HG03097 (cell line): Measurements from ENCODE around the gene LRP11.
"Not testable (repeated sequence)": the region's sequence is repeated elsewhere in the genome, so short reads cannot be mapped to it uniquely, and the experiment has no call there.

Experiments used
- ATAC-seq: cut with Tn5 transposase; IDR thresholded peaks from one replicate; pipeline ENCODE4 v1.9.1; 2021; ENCODE audit not compliant: unreplicated experiment, low FRiP score

Gene LRP11

DNA sequence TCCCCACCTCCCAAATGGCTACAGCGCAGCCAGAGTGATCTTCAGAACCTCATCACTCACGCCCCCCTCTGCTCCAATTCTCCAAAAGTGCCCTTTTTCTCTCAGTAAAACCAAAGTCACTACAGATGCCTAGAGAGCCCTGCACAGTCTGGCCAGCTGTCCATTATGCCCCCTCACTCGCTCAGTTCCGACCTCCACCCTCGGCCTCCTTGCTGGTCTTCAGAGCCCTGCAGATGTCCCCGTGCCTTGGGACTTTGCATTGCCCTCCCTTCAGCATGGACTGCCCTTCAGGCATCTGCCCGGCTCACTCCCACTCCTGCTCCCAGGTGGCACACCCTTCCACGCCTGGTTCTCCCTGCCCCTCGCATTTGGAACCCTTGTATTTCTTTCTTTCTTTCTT is 34.8 kb upstream of the LRP11 start:
- no peak for ATAC-seq

DNA sequence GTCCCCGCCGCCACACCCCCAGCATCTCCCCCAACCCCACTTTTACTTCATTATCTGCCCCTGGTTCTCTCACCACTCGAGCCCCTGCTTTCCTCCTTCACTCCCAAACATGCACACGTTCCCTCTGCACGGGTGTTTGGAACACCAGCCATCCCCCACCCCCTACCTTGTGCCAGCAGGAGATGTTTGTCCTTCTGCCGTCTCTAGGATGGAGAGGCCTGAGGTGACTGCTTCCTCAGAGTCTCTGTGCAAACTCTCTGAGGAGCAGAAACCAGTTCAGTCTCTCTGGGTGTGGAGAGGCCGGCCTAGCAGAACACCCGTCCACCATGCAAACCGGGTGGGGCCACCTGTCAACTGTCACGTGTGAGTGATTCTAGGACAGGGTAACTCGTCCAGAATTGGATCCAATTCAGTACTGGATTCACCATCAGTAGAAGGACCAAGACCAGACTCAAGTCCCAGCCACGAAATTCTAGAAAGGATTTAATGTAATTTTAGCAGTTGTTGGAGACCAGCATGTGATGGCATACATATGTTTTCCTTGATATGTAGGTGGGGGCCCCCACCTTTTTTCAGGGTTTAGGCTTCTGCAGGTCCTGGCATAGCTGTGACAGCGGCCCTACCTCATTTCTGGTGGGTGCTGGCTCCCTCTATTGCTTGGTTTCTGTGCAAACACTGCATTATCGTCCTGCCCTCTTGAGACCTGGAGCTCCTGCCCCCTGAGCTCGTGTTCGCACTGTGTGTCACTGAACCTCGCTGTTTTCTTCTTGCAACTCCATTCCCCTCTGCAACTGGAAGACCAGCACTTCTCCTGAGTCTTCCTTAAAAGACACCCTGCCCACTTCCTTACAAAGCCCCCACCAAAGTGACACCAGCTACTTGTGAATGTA is 33.9 kb upstream of the LRP11 start, which contains the start of gene RAET1E:
RAET1E (minus strand) TSS at position 259 of the 890 bp plus-strand sequence. CDS start 7,212 bp downstream, outside the sequence.
- ATAC-seq = no peak

DNA sequence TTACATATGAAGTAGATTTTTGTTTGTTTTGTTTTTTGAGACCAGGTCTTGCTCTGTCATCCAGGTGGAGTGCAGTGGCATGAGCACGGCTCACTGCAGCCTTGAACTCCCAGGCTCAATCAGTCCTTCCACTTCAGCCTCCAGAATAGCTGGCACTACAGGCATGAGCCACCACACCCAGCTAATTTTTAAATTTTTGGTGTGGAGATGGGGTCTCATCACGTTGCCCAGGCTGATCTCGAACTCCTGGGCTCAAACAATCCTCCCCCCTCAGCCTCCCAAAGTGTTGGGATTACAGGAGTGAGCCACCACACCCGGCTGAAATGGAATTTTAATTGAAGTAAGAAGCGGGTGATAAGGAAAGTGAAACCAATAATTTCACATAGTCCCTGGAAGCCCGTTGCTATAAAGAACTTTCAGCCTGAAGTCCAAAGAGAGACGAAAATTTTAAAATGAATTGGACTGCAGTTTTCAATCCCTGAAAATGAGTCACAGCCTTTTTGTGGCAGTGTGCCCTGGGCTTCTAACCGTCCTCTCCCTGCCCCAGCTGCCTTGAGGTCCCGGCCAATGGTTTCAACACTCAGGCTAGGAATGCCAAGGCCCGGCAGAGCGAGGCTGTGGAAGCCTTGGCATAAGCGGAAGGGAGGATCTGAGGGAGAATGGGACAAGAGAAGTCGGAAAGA is 33.0 kb upstream of the LRP11 start:
- no peak for ATAC-seq

- no peak for ATAC-seq
Observed at GRCh38 chr6:149896491-149896890, 32.3 kb upstream of the LRP11 start.

DNA sequence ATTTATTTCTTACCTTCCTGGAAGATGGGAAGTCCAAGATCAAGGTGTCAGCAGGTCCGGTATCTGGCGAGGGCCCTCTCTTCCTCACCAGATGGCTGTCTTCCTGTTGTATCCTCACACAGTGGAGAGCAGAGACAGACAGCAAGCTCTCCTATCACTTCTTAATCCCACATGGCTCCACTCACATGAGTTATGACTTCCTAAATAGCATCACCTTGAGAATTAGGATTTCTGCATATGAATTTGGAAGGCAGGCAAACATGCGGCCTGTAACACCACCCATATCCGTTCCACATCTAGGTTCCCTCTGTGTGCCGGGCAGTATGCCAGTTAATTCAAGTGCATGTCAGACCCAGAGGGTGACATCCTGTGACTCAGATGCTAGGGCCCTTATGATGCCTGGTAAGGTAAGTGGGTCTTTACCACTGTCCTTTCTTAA is 31.7 kb upstream of the LRP11 start:
- ATAC-seq = no peak

DNA sequence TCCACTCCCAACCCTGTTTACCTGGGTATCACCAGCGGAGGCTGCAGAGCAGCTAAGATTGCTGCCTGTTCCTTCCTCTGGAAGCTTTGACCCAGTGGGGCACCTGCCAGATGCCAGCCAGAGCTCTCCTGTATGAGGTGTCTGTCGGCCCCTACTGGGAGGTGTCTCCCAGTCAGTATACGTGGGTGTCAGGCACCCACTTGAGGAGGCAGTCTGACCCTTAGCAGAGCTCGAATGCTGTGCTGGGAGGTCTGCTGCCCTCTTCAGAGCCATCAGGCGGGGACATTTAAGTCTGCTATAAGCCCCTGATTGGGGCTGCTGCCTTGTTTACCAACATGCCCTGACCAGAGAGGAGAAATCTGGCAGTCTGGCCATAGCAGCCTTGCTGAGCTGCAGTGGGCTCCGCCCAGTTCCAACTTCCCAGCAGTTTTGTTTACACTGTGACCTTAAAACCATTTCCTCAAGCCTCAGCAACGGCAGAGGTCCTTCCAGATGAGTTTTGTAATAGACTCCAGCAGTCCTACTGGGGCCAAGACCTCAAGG is 31.0 kb upstream of the LRP11 start:
- no peak for ATAC-seq

DNA sequence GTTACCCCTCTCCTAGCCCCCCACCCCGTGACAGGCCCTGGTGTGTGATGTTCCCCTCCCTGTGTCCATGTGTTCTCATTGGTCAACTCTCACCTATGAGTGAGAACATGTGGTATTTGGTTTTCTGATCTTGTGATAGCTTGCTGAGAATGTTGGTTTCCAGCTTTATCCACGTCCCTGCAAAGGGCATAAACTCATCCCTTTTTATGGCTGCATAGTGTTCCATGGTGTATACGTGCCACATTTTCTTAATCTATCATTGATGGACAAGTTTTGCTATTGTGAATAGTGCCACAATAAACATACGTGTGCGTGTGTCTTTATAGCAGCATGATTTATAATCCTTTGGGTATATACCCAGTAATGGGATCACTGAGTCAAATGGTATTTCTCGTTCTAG is 27.7 kb upstream of the LRP11 start:
- not testable (repeated sequence) for ATAC-seq

DNA sequence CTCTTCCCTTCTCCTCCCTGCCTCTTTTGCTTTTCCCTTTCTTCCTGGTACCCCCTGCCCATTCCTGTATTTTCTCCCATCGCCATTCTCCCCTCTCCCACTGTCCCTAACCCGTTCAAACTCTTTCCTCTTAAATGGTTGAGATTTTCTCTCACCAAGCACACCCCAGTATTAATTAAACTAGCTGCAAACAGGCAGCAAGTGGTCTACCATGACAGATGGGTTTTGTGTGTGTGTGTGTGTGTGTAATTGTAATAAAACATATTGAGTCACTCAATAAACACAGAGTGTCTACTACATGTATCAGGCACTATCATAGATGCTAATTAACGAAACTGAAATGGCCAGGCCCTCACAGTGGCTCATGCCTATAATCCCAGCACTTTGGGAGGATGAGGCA is 27.1 kb upstream of the LRP11 start:
- no peak for ATAC-seq

GRCh38 chr6:149890629-149891045 is 26.5 kb upstream of the LRP11 start:
- ATAC-seq = no peak

- ATAC-seq = no peak
Observed at GRCh38 chr6:149889326-149889725, 25.2 kb upstream of the LRP11 start.

DNA sequence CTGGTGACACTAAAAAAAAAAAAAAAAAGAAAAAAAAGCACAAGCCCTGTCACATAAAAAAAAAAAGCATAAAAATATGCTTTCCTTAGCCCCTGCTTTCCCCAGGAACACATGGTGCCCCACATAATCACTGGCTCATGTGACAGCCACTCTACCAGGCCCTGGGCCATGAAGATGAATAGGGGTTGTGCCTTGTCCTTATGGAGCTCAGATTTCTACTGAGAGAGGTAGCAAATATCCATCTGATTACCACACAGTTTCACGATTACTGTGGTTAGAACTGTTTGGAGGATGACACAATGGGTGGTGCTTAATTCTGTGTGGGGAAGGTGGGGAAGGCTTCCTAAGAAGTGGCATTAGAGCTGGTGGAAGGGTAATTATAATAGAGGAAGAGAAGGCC is 24.5 kb upstream of the LRP11 start:
- no peak for ATAC-seq

DNA sequence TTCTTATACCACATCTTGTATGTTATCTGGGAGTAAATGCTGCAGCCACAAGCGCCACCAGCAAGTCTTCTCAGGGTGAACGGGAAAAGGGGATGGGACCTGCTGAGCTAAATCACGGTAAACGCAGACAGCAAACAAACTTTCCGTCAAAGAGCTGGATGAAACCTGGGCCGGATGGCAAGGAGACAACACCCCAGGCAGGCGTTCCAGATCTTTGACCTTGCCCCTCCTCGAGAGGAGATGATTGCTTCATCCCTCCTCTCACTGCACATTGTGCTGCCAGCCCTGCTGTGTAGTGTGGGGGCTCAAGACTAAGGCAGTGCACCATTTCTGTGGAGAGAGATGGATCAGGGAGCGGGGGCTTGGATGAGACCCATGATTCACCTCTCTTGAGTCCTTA is 23.9 kb upstream of the LRP11 start:
- no peak for ATAC-seq

GRCh38 chr6:149887343-149887742 is 23.2 kb upstream of the LRP11 start:
- no peak for ATAC-seq

- ATAC-seq = no peak
Observed at GRCh38 chr6:149885888-149886287, 21.7 kb upstream of the LRP11 start.

DNA sequence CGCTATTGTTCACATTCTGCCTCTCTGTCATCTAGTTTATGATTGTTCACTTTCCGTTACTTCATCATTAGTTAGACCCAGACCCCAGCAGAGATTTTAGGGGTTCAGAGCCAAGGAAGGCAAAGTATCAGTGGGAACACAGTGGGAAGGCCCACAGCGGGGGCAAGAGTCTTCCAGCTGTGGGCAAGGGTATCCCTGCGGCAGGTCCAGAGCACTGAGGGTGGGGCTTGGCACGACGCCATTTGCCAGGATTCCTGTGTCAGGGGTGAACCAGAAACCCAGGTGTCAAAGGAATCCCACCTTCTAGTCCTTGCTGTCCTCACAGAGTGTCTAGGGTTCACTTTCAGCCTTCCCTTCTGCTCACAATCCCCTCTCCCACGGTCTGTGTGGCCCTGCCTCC is 20.5 kb upstream of the LRP11 start:
- no peak for ATAC-seq

DNA sequence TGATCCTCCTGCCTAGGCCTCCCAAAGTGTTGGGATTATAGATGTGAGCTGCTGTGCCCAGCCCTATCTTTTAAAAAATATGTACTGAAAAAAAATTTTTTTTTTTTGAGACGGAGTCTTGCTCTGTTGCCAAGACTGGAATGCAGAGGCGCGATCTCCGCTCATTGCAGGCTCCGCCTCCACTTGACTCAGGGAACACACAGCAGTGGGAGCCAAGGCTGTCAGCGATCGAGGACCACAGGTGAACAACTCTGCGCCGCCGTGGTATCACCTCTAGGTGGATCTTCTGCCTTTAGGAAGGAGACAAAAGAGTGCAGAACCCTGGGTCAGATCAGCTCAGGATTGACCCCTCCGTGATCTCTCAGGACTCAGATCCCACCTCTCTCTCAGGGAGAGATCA is 20.1 kb upstream of the LRP11 start:
- ATAC-seq = no peak

GRCh38 chr6:149881860-149882259 is 17.7 kb upstream of the LRP11 start:
- ATAC-seq = no peak

GRCh38 chr6:149881066-149881766 is 17.1 kb upstream of the LRP11 start:
- no peak for ATAC-seq

DNA sequence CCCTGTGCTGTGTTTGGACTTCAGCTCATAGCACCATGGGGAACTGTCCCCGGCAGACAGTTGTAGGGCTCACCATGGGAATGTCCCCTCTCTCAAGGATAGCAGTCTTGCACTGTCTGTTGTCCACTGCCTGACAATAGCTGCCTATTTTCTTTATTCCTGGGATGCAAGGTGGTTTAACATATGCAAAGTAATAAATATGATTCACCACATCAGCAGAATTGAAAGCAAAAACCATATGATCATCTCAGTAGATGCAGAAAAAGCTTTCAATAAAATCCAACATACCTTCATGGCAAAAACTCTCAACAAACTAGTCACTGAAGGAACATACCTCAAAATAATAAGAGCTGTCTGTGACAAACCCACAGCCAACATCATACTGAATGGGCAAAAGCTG is 13.5 kb upstream of the LRP11 start:
- no peak for ATAC-seq

DNA sequence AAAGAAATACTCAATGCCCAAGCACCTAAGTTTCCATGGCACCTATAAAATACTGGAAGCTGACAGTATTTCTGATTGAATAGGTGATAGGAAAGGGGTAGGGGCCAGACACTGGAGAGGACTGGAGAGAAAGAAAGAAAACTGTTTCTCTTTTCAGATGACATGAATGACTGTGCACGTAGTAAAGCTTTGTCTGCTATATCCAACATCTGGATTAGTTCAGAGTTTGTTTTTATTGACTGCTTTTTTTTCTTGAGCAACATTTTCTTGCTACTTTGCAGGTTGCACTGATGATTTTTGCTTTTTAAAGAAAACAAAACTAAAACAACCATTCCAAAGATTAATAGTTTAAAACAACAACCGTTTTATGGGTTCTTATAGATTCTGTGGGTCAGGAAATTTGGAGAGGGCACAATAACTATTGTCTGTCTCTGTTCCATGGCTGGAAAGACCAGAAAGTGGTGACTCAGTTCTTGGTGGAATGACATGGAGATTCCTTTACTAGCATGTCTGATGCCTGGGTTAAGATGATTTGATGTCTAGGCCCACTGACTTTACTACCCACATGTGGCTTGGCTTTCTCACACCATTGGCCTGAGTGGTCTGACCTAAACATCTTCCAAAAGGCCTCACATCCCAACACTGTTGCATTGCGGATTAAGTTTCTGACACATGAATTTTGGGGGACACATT is 12.2 kb upstream of the LRP11 start:
- ATAC-seq = no peak
